HG03520 (cell line): ENCODE measurements around the gene LENG1.

Source experiments
- ATAC-seq: cut with Tn5 transposase; IDR thresholded peaks from one replicate; pipeline ENCODE4 v1.9.1; 2021; ENCODE audit warnings: mild to moderate bottlenecking, moderate library complexity; ENCODE audit not compliant: unreplicated experiment

The LENG1 gene

GRCh38 chr19:54114340-54115108 is 45.0 kb downstream of the LENG1 start:
- ATAC-seq = no peak

- no peak for ATAC-seq
Observed at GRCh38 chr19:54109651-54110050, 49.9 kb downstream of the LENG1 start.

- ATAC-seq = no peak
Observed at GRCh38 chr19:54108496-54108895, 51.0 kb downstream of the LENG1 start.

- no peak for ATAC-seq
Observed at GRCh38 chr19:54107876-54108490, 51.5 kb downstream of the LENG1 start.

- no peak for ATAC-seq
Observed at GRCh38 chr19:54106716-54107115, 52.8 kb downstream of the LENG1 start.

- ATAC-seq = no peak
Observed at GRCh38 chr19:54105796-54106195, 53.7 kb downstream of the LENG1 start.
